WTC11 (cell line): ENCODE measurements around the gene PIGR. TPM values are rescaled to one million over a fixed set of nuclear protein-coding genes. Genes with fewer than 3 reads are reported as not detected.

Experiments used
- ATAC-seq: fragments of 200-7000 bp; cut with Tn5 transposase; 2 replicates; pipeline ENCODE4 v1.10.0; 2021; ENCODE audit warnings: mild to moderate bottlenecking, moderate library complexity
- CTCF ChIA-PET: fragments of 300-600 bp; sonication (Branson Sonifier 250); formaldehyde crosslinking; loops from one replicate; lab custom pipeline; 2021; ENCODE audit warnings: antibody characterized with exemption; lab: Charles Lee
- POLR2A ChIA-PET: fragments of 350-600 bp; sonication (Branson Sonifier 250); formaldehyde crosslinking; loops from one replicate; lab custom pipeline; 2021; ENCODE audit warnings: antibody characterized with exemption; lab: Charles Lee
- DNase-seq: peaks from one replicate; pipeline ENCODE4 v3.0.0; 2021; ENCODE audit warnings: low spot score
- H3K27ac Mint-ChIP-seq: 2 replicates; pipeline ENCODE4 v1.8.0; 2021; ENCODE audit warnings: mixed read lengths
- H3K27me3 Mint-ChIP-seq: 2 replicates; pipeline ENCODE4 v1.8.0; 2021; ENCODE audit warnings: low read depth, mild to moderate bottlenecking, moderate library complexity, mixed read lengths
- H3K36me3 Mint-ChIP-seq: 2 replicates; pipeline ENCODE4 v1.8.0; 2021; ENCODE audit warnings: mixed read lengths
- H3K4me1 Mint-ChIP-seq: 2 replicates; pipeline ENCODE4 v1.8.0; 2022; ENCODE audit warnings: mixed read lengths
- H3K4me3 Mint-ChIP-seq: 2 replicates; pipeline ENCODE4 v1.8.0; 2021; ENCODE audit warnings: mild to moderate bottlenecking, moderate library complexity, mixed read lengths
- H3K9me3 Mint-ChIP-seq: 2 replicates; pipeline ENCODE4 v1.8.0; 2021; ENCODE audit warnings: mixed read lengths
- AR ChIP-seq: fragments of 250-450 bp; sonication (Bioruptor Pico); IDR thresholded peaks from 2 replicates; pipeline ENCODE4 v1.9.0; 2021; ENCODE audit warnings: mild to moderate bottlenecking
- ATF1 ChIP-seq: sonication (generic); formaldehyde crosslinking; IDR thresholded peaks from 2 replicates; pipeline ENCODE4 v1.8.1; 2023; ENCODE audit warnings: mild to moderate bottlenecking, moderate library complexity, missing genetic modification reagents
- ATF3 ChIP-seq: sonication (generic); formaldehyde crosslinking; conservative IDR thresholded peaks from 2 replicates; pipeline ENCODE4 v1.8.1; 2022; ENCODE audit warnings: mild to moderate bottlenecking, missing genetic modification reagents
- ATF6 ChIP-seq: sonication (generic); formaldehyde crosslinking; IDR thresholded peaks from 2 replicates; pipeline ENCODE4 v1.8.1; 2023; ENCODE audit warnings: mild to moderate bottlenecking, missing genetic modification reagents
- CBFB ChIP-seq: sonication (generic); formaldehyde crosslinking; IDR thresholded peaks from 2 replicates; pipeline ENCODE4 v1.8.1; 2022; ENCODE audit warnings: mild to moderate bottlenecking, low read depth, missing genetic modification reagents
- CREM ChIP-seq: sonication (generic); formaldehyde crosslinking; IDR thresholded peaks from 2 replicates; pipeline ENCODE4 v1.8.1; 2022; ENCODE audit warnings: mild to moderate bottlenecking, missing genetic modification reagents, moderate library complexity
- CTCF ChIP-seq: fragments of 200-600 bp; IDR thresholded peaks from 2 replicates; pipeline ENCODE4 v1.8.0; 2022; ENCODE audit warnings: antibody characterized with exemption
- E2F4 ChIP-seq: sonication (generic); formaldehyde crosslinking; IDR thresholded peaks from 2 replicates; pipeline ENCODE4 v1.8.1; 2022; ENCODE audit warnings: low read depth, mild to moderate bottlenecking, moderate library complexity, missing genetic modification reagents, borderline replicate concordance
- FOXJ3 ChIP-seq: sonication (generic); formaldehyde crosslinking; IDR thresholded peaks from 2 replicates; pipeline ENCODE4 v1.9.0; 2021; ENCODE audit warnings: missing genetic modification reagents, mild to moderate bottlenecking, borderline replicate concordance
- GABPB1 ChIP-seq: sonication (generic); formaldehyde crosslinking; IDR thresholded peaks from 2 replicates; pipeline ENCODE4 v1.8.1; 2023; ENCODE audit warnings: mild to moderate bottlenecking, missing genetic modification reagents
- JAZF1 ChIP-seq: fragments of 250-450 bp; sonication (Bioruptor Pico); IDR thresholded peaks from 2 replicates; pipeline ENCODE4 v1.9.0; 2021; ENCODE audit warnings: moderate library complexity, mild to moderate bottlenecking, inconsistent platforms
- MXD4 ChIP-seq: fragments of 250-450 bp; sonication (Bioruptor Pico); IDR thresholded peaks from 2 replicates; pipeline ENCODE4 v1.8.0; 2021; ENCODE audit warnings: mild to moderate bottlenecking, moderate library complexity, borderline replicate concordance
- PRDM15 ChIP-seq: sonication (generic); formaldehyde crosslinking; IDR thresholded peaks from 2 replicates; pipeline ENCODE4 v1.8.0; 2022; ENCODE audit warnings: missing genetic modification reagents
- PREB ChIP-seq: sonication (generic); formaldehyde crosslinking; IDR thresholded peaks from 2 replicates; pipeline ENCODE4 v1.8.1; 2022; ENCODE audit warnings: mild to moderate bottlenecking, missing genetic modification reagents, moderate library complexity, borderline replicate concordance
- SP1 ChIP-seq: sonication (generic); formaldehyde crosslinking; conservative IDR thresholded peaks from 2 replicates; pipeline ENCODE4 v1.8.1; 2022; ENCODE audit warnings: missing genetic modification reagents
- TP53 ChIP-seq: sonication (generic); formaldehyde crosslinking; IDR thresholded peaks from 2 replicates; pipeline ENCODE4 v1.8.1; 2023; ENCODE audit warnings: mild to moderate bottlenecking, missing genetic modification reagents
- USF2 ChIP-seq: sonication (generic); formaldehyde crosslinking; IDR thresholded peaks from 2 replicates; pipeline ENCODE4 v1.8.1; 2023; ENCODE audit warnings: mild to moderate bottlenecking, missing genetic modification reagents, moderate library complexity
- ZMAT4 ChIP-seq: fragments of 250-450 bp; sonication (Bioruptor Pico); IDR thresholded peaks from 2 replicates; pipeline ENCODE4 v1.9.0; 2021; ENCODE audit warnings: mild to moderate bottlenecking
- ZNF263 ChIP-seq: sonication (generic); formaldehyde crosslinking; IDR thresholded peaks from 2 replicates; pipeline ENCODE4 v1.8.1; 2022; ENCODE audit warnings: low read depth, mild to moderate bottlenecking, moderate library complexity, missing genetic modification reagents
- ZNF425 ChIP-seq: fragments of 250-450 bp; sonication (Bioruptor Pico); conservative IDR thresholded peaks from 2 replicates; pipeline ENCODE4 v1.9.0; 2021; ENCODE audit warnings: mild to moderate bottlenecking
- total RNA-seq: library from RNA; stranded (reverse); gene quantifications from 3 replicates; pipeline ENCODE4 v1.2.3, GENCODE V29; 2021

The PIGR gene
- total RNA-seq, 1 experiment from 2014 or later, result 1.9 TPM

- POLR2A ChIA-PET, result interaction anchor here (0.5 kb wide), 1 partner anchor 42 kb away, joined by 4 read pairs; no protein-coding TSS in a partner anchor
- Mint-ChIP-seq H3K27ac (no peak overlapping the region), H3K27me3 (no peaks in the 10 kb centered on the region), H3K36me3 (no peaks in the 10 kb centered on the region), H3K4me3 (no peak overlapping the region), H3K4me1 (peaks cover 6% of the 10 kb centered on the region), H3K9me3 (no peaks in the 10 kb centered on the region)
- TF ChIP-seq USF2 (no peak), TP53 (CRISPR knock-in tag) (no peak), ATF6 (no peak), GABPB1 (CRISPR knock-in tag) (no peak), JAZF1 (CRISPR knock-in tag) (no peak), E2F4 (no peak), CBFB (no peak), AR (CRISPR knock-in tag) (no peak), PREB (CRISPR knock-in tag) (no peak), ZMAT4 (CRISPR knock-in tag) (no peak), SP1 (CRISPR knock-in tag) (no peak), FOXJ3 (no peak), CREM (CRISPR knock-in tag) (no peak), ATF1 (CRISPR knock-in tag) (no peak), ZNF263 (no peak), PRDM15 (no peak), ZNF425 (no peak), ATF3 (CRISPR knock-in tag) (no peak), MXD4 (CRISPR knock-in tag) (no peak), CTCF (no peak)
- CTCF ChIA-PET, result interaction anchor here (1.7 to 2.6 kb wide), 3 partner anchors 11 to 35 kb away, joined by 4 to 11 read pairs (median 6); no protein-coding TSS in a partner anchor
- ATAC-seq (no peak), DNase-seq (no peak)
These were observed 50.0 kb downstream of the PIGR start for GRCh38 chr1:206896261-206896660.
